Activated T-helper 1 cell treated with anti-CD3 and anti-CD28 coated beads, Interleukin-12 subunit alpha, Interleukin-12 subunit beta, Interleukin-2, Interleukin-4 antibody, amounts not matched to agents 30 ng/mL and 10 ng/mL and 1 ng/mL, durations not matched to agents 14 hours and 24 hours and 36 hours (primary cell): Measurements from ENCODE around the gene PLCB1. TPM values are rescaled to one million over a fixed set of nuclear protein-coding genes. Genes with fewer than 3 reads are reported as not detected.

Experiments
- DNase-seq: peaks from one replicate; pipeline ENCODE4 v3.0.0; 2021; ENCODE audit warnings: low spot score
- H3K27ac Mint-ChIP-seq: one replicate; pipeline ENCODE4 v1.8.0; 2021; ENCODE audit warnings: mild to moderate bottlenecking, mixed read lengths
- H3K27me3 Mint-ChIP-seq: one replicate; pipeline ENCODE4 v1.8.0; 2022; ENCODE audit warnings: mild to moderate bottlenecking, moderate library complexity, mixed read lengths; ENCODE audit not compliant: insufficient read depth
- H3K36me3 Mint-ChIP-seq: one replicate; pipeline ENCODE4 v1.8.0; 2021; ENCODE audit warnings: low read depth, mixed read lengths
- H3K4me1 Mint-ChIP-seq: one replicate; pipeline ENCODE4 v1.8.0; 2021; ENCODE audit warnings: low read depth, mixed read lengths
- H3K4me3 Mint-ChIP-seq: one replicate; pipeline ENCODE4 v1.8.0; 2021; ENCODE audit warnings: mild to moderate bottlenecking, moderate library complexity, mixed read lengths
- H3K9me3 Mint-ChIP-seq: one replicate; pipeline ENCODE4 v1.8.0; 2021; ENCODE audit warnings: mixed read lengths
- intact Hi-C: fragments of 100-400 bp; cut with micrococcal nuclease; formaldehyde crosslinking; loops from one replicate; pipeline ENCODE4 v1.15.1; 2024
- total RNA-seq: library from RNA; stranded (reverse); gene quantifications from 2 replicates; pipeline ENCODE4 v1.2.3, GENCODE V29; 2022

PLCB1 gene
- total RNA-seq, 1 donor from 2014 or later: 3.2 TPM

DNA sequence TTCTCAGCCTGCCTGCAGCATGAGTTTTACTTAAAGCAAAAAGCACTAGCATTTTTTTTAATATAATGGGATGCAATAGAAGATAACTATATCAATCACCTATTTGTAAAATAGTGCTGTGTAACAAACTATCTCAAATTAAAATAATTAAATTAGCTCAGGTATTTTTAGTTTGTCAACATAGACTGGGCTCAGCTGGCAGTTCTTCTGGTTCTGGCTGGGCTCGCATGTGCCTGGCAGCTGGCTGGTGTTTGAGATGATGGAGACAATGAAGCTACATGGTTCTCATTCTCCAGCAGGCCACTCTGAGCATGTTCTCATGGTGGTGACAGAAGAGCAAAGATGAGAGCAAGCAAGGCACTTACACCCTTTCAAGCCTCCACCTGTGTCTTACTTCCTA is 181.0 kb downstream of the PLCB1 start:
- no peak overlapping the region for H3K27ac Mint-ChIP-seq
- no peak for DNase-seq
- H3K9me3 Mint-ChIP-seq: no peaks in the 10 kb centered on the region
- no peaks in the 10 kb centered on the region for H3K4me1 Mint-ChIP-seq
- intact Hi-C loops: no loop called here
- H3K4me3 Mint-ChIP-seq: no peak overlapping the region
- no peaks in the 10 kb centered on the region for H3K36me3 Mint-ChIP-seq
- no peaks in the 10 kb centered on the region for H3K27me3 Mint-ChIP-seq

DNA sequence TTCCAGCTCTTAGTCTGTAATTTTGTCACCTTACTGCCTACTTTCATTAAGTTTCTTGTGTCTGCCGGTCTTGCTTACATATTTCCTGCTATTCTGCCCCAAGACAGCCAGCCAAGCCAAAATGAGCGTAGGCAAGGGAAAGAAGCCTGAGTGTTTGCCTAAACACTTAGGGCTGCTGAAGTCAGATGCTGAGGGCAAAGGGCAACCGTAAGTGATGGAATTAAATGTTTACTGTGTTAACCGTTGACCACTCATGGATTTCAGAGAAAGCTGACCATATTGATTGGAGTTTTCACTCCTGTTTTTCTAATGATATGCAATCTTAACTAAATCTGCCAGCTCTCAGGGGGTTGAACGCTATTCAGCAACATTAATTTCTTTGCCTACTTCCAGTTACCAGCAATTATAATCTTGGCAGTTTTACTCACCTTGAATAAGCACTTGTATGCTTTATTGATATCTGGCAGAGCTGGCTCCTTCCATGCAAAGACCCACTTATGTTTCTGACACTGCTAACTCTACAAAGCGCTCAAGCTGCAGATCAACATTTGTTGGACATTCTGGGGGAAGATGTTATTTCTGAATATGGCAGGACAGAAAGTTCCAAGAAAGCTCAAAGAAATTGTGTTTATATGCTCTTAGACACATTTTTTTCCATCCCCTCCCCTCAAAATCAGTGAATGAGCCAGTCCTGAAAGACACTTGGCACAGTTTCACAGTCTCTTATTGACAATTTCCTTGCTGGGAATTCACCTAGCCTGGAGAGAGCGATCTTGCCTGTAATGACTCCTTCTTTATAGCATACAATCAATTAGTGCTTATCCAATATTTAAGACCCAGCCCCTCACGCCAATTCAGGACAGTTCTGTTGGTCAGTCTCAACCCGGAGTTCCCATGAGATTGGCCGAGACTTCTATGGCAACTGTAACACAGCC is 183.8 kb downstream of the PLCB1 start:
- no peak overlapping the region for H3K27ac Mint-ChIP-seq
- H3K4me1 Mint-ChIP-seq: no peaks in the 10 kb centered on the region
- no peaks in the 10 kb centered on the region for H3K36me3 Mint-ChIP-seq
- H3K9me3 Mint-ChIP-seq: no peaks in the 10 kb centered on the region
- intact Hi-C loops: no loop called here
- peaks cover 2% of the 10 kb centered on the region for H3K27me3 Mint-ChIP-seq
- H3K4me3 Mint-ChIP-seq: no peak overlapping the region
- DNase-seq: no peak

DNA sequence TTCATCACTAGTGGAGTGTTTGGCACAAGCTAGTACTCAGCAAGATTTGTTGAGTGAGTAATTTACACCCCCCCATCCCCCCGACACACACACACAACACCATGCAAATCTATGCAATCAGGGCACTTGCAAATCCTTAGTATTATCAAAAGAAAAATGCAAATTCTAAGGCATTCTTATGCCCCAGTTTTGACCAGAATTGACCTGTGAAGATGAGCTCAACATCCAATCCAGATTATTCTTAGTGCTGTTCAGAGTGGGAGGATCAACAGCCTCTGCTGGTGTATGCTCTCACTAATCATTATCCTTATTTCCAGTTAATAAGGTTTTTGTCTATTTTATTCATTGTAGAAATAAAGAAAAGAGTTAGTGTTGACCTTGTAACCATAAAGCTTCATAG is 185.4 kb downstream of the PLCB1 start:
- Mint-ChIP-seq H3K4me1 (no peaks in the 10 kb centered on the region), H3K4me3 (no peak overlapping the region), H3K36me3 (no peaks in the 10 kb centered on the region), H3K27ac (no peak overlapping the region), H3K27me3 (peaks cover 2% of the 10 kb centered on the region), H3K9me3 (no peaks in the 10 kb centered on the region)
- intact Hi-C loops: no loop called here
- DNase-seq: no peak

DNA sequence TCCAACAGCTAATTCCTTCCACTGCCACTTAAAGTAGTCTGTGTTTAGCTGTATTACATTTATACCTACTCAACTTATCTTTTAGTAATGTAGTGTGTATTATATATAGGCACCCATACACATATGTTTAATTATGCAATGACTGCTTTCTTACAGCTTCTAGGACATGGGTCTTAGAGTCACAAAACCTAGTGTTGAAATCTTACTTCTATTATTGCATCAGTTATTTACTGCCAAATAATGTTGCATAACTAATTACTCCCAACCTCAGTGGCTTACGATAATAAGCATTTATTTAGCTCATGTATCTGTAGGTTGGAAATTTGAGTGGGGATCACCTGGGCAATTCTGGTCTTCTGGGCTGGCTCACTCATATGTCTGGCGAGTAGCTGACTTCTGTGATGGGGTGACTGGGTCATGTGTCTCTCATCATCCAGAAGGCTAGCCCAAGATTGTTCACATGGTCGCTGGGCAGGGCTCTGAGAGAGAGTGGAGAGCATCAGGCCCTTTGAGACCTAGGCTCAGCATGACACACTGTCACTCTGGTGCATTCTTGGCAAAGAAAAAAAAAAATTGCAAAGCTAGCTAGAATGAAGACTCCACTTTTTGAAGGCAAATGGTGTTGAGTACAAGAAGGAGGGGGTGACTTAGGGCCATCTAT is 187.0 kb downstream of the PLCB1 start:
- Mint-ChIP-seq H3K4me3 (no peak overlapping the region), H3K9me3 (no peaks in the 10 kb centered on the region), H3K36me3 (no peaks in the 10 kb centered on the region), H3K27me3 (peaks cover 4% of the 10 kb centered on the region), H3K4me1 (no peaks in the 10 kb centered on the region), H3K27ac (no peak overlapping the region)
- intact Hi-C loops: no loop called here
- no peak for DNase-seq

DNA sequence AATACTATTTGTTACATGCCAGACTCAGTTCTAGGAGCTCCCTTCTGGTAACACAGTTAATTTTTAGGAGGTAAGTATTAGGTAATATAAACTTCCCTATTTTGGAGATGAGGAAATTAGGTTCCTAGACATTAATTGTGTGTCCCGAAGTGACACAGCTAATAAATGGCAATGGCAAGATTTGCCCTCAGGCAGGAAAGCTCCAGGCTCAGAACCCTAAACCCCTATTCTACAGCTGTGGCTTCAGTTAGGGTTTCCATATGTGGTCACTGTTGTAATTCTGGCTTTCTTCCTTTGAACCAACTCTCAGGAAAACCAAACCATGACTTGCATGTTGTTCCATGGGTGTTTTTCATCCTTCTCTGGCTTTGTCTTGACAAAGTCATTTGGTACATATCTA is 188.2 kb downstream of the PLCB1 start:
- Mint-ChIP-seq H3K27me3 (peaks cover 4% of the 10 kb centered on the region), H3K4me3 (no peak overlapping the region), H3K27ac (no peak overlapping the region), H3K36me3 (no peaks in the 10 kb centered on the region), H3K9me3 (no peaks in the 10 kb centered on the region), H3K4me1 (no peaks in the 10 kb centered on the region)
- intact Hi-C loops: no loop called here
- no peak for DNase-seq

DNA sequence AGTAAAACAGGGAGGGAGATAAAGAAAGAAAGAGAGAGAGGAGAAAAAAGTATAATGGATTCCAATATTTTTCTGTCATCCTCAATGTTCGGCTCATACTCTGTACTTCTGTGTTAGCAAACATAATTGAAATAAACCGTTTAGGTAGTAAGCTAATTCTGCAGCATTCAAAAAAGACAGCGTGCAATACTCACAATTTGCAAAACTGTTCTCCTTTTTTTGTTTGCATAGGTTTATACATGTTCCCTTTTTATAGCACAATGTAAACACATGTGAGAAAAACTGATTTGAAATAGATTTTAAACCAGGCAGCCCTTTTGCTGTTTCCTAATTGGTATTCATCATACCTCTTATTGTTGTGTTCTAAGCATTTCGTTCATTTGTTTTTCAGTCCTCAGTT is 188.9 kb downstream of the PLCB1 start:
- no peaks in the 10 kb centered on the region for H3K9me3 Mint-ChIP-seq
- no peak overlapping the region for H3K27ac Mint-ChIP-seq
- peaks cover 4% of the 10 kb centered on the region for H3K27me3 Mint-ChIP-seq
- H3K4me3 Mint-ChIP-seq: no peak overlapping the region
- DNase-seq: no peak
- intact Hi-C loops: no loop called here
- H3K36me3 Mint-ChIP-seq: no peaks in the 10 kb centered on the region
- H3K4me1 Mint-ChIP-seq: no peaks in the 10 kb centered on the region

DNA sequence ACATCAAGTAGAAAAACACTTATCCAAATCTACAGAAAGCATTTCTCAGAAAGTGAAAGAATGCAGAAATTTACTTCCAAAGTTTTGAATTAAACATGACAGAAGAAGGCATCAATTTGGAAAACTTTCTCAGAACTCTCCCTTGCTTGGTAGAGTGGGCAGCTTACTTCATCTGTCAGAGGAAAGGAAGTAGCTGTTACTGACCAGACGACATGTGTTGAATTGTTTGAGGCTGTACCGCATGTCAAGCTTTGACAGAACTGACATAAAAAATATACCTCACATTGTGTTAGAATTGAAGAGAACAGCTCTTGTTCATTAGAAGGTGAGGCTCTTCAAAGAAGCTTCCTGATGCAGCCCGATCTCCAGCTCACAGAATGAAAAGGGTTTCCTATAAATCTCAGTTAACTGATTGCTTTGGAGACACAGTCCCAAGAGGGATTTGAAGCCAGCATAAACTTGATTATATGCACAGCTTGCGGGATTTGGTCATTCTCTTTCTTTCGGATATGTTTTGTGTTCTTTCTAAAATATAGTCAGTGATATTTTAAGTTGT is 190.7 kb downstream of the PLCB1 start:
- Mint-ChIP-seq H3K27me3 (peaks cover 4% of the 10 kb centered on the region), H3K4me3 (no peak overlapping the region), H3K36me3 (no peaks in the 10 kb centered on the region), H3K27ac (no peak overlapping the region), H3K9me3 (no peaks in the 10 kb centered on the region), H3K4me1 (no peaks in the 10 kb centered on the region)
- intact Hi-C loops: no loop called here
- DNase-seq: no peak

DNA sequence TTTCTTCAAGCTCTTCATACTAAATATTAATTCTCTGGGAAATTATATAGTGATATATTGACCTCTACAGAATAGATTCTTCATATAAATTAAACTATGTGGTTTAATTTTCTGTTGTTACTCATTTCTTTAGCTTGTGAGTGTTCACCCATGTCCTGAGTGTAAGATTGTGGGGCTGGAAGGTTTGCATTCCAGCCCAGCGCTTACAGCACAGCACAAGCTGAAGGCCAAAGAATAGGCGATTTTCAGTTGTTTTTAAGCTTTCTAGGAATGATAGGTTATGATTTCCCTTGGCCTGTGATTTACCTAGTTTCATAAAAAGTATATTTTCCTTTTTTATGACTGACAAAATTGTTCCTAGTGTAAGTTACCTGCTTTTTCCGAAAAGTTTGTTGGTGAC is 194.1 kb downstream of the PLCB1 start:
- no peak overlapping the region for H3K4me3 Mint-ChIP-seq
- intact Hi-C loops: no loop called here
- DNase-seq: no peak
- no peaks in the 10 kb centered on the region for H3K4me1 Mint-ChIP-seq
- peaks cover 2% of the 10 kb centered on the region for H3K27me3 Mint-ChIP-seq
- no peaks in the 10 kb centered on the region for H3K9me3 Mint-ChIP-seq
- no peak overlapping the region for H3K27ac Mint-ChIP-seq
- H3K36me3 Mint-ChIP-seq: no peaks in the 10 kb centered on the region

DNA sequence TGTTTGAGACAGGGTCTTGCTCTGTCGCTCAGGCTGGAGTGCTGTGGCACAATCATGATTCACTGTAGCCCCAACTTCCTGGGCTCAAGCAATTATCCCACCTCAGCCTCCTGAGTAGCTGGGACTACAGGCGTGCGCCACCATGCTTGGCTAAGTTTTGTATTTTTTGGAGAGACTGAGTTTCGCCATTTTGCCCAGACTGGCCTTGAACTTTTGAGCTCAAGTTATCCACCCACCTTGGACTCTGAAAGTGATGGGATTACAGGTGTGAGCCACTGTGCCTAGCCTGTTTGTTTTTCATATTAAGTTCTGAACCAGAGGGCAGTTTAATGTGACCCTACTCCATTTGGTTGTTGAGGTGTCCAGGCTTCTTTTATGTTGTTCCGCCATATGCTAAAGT is 194.8 kb downstream of the PLCB1 start:
- no peaks in the 10 kb centered on the region for H3K36me3 Mint-ChIP-seq
- H3K9me3 Mint-ChIP-seq: no peaks in the 10 kb centered on the region
- H3K4me3 Mint-ChIP-seq: no peak overlapping the region
- no peak overlapping the region for H3K27ac Mint-ChIP-seq
- intact Hi-C loops: no loop called here
- no peak for DNase-seq
- no peaks in the 10 kb centered on the region for H3K4me1 Mint-ChIP-seq
- H3K27me3 Mint-ChIP-seq: peaks cover 2% of the 10 kb centered on the region

DNA sequence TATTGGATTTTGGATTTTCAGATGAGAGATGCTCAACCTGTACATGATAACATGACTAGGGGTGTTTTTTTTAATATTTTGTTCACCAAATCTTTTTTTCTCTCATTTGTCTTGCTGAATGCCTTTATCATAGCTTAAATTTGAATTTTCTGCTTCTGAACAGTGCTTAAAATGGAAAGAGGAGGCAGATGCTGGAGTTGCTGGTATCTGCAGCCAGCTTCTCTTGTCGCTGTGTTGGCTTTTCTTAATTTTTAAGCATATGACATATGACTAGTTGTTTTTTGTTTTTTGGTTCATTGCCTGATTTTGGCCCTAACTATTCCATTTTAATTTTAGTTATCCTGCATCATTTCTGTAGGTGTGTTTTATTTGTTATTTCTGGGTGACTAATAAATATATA is 196.1 kb downstream of the PLCB1 start:
- intact Hi-C loops: no loop called here
- H3K4me3 Mint-ChIP-seq: no peak overlapping the region
- no peak for DNase-seq

DNA sequence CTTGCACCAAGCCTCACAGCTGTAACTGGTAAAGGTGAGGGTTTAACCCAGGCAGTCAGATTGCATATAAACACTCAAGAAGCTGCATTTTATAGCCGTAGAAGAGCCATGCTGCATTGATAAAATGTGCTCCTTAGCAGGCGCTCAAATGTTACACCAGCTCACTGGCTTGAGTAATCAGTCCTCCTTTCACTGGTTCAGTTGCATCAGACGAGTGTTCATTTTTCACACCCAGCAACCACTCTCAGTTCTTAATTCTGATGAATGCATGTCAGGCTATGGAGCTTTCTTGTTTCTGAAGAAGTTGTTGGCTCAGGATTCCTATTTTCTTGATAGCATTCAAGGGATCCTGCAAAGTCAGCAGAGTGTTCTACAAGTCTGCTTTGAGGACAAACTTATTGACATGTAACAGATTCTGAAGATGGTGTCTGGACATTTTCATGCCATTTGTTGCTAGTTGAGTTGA is 198.3 kb downstream of the PLCB1 start:
- Mint-ChIP-seq H3K27me3 (no peaks in the 10 kb centered on the region), H3K27ac (no peak overlapping the region), H3K4me3 (no peak overlapping the region), H3K36me3 (no peaks in the 10 kb centered on the region), H3K4me1 (no peaks in the 10 kb centered on the region), H3K9me3 (no peaks in the 10 kb centered on the region)
- DNase-seq: no peak
- intact Hi-C loops: no loop called here

More for the DNA sequence above, 196.1 kb downstream of the PLCB1 start:
- H3K36me3 Mint-ChIP-seq: no peaks in the 10 kb centered on the region
- H3K9me3 Mint-ChIP-seq: no peaks in the 10 kb centered on the region
- H3K4me1 Mint-ChIP-seq: no peaks in the 10 kb centered on the region
- H3K27ac Mint-ChIP-seq: no peak overlapping the region
- H3K27me3 Mint-ChIP-seq: peaks cover 2% of the 10 kb centered on the region

DNA sequence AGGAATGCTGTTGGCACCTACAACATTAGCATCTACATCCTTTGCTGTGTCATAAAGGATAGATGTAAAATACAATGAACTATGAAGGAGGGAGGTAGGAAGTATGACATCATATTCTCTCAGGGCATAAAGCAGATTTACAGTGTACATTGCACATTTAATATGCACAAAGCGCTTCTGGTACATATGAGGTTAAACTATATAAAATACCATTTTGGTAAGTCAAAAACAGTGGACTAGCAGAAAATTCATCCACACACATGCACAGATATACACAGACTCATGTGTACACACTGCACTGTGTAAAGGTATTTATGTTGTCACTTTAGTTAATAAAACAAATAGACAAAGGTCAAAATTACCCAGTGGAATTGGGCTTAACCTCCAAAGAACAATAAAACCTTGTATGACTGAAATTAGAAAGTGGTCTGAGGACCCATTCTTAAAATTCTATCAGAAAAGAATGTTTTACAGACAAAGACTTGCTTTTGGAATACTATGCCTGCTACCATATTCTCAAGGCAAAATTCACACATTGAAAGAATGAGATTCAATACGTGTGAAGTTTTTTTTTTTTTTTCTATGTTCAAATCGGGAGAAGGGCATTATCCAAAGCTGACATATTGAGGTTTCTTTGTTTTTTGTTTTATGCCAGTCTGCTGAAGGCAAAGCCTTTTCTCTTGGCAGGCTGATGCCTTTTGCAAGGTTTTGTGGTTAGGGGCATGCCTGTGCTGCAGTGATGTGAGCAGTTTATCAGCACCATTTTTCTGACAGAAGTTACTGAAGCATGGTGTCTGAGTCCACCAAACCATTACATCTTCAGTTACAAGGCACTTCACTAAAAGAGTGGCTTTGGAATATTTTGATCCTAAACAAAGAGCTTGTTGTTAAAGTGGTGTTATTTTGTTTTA is 199.0 kb downstream of the PLCB1 start:
- Mint-ChIP-seq H3K4me3 (no peak overlapping the region), H3K36me3 (no peaks in the 10 kb centered on the region), H3K27me3 (no peaks in the 10 kb centered on the region), H3K4me1 (no peaks in the 10 kb centered on the region), H3K9me3 (no peaks in the 10 kb centered on the region), H3K27ac (no peak overlapping the region)
- no peak for DNase-seq
- intact Hi-C loops: no loop called here
